ENCODE results near the gene CTAG1A.
"Not testable (repeated sequence)": the region's sequence is repeated elsewhere in the genome, so short reads cannot be mapped to it uniquely, and the experiment has no call there.

Gene CTAG1A

GRCh38 chrX:154603438-154604430, 18.8 kb downstream of the CTAG1A start:
- no peak overlapping the region for H3K23ac ChIP-seq (ENCODE audit: low read length)
- no peaks in the 10 kb centered on the region for H3K79me1 ChIP-seq (ENCODE audit: low read length)
- no peaks in the 10 kb centered on the region for H3K27me3 ChIP-seq (ENCODE audit: insufficient read depth, low read length, poor library complexity)
- no peak overlapping the region for H3K4ac ChIP-seq (ENCODE audit: low read depth, low read length)
- H2BK15ac ChIP-seq (replicated peaks; ENCODE audit: low read depth), result no peak overlapping the region
- H3K4me3 ChIP-seq (ENCODE audit: low read length), result no peak overlapping the region
- no peak overlapping the region for H2AK5ac ChIP-seq (ENCODE audit: low read length)
- no peaks in the 10 kb centered on the region for H3K4me1 ChIP-seq (ENCODE audit: control insufficient read depth, low read depth, low read length)
- H3K56ac ChIP-seq (ENCODE audit: low read length), result no peak overlapping the region
- H2BK120ac ChIP-seq (ENCODE audit: low read depth, low read length), result no peak overlapping the region
- H2BK5ac ChIP-seq (ENCODE audit: low read length), result no peak overlapping the region
- WGBS (ENCODE audit: extremely low coverage, insufficient coverage, low lambda C conversion rate), result no CpG with 5 or more reads among the region's 13 CpGs
- H3K4me2 ChIP-seq (ENCODE audit: low read length), result no peak overlapping the region
- no peak overlapping the region for H3K18ac ChIP-seq (ENCODE audit: low read length)
- no peaks in the 10 kb centered on the region for H3K36me3 ChIP-seq (ENCODE audit: control insufficient read depth, insufficient read depth, low read length)
- no peak overlapping the region for H3K27ac ChIP-seq (ENCODE audit: low read depth, low read length)
- no peak overlapping the region for H3K9ac ChIP-seq (ENCODE audit: low read length)
- DNase-seq, result peak; percentile 53
- no peak overlapping the region for H4K5ac ChIP-seq (ENCODE audit: low read length)
- no peaks in the 10 kb centered on the region for H3K79me2 ChIP-seq (ENCODE audit: control insufficient read depth, insufficient read depth, low read length)
- H4K8ac ChIP-seq (ENCODE audit: low read depth, low read length), result no peak overlapping the region

GRCh38 chrX:154605566-154605965, 20.6 kb downstream of the CTAG1A start:
- no peak overlapping the region for H3K4me3 ChIP-seq (ENCODE audit: low read length)
- no peak overlapping the region for H2AK5ac ChIP-seq (ENCODE audit: low read length)
- H3K18ac ChIP-seq (ENCODE audit: low read length), result no peak overlapping the region
- no peak overlapping the region for H4K8ac ChIP-seq (ENCODE audit: low read depth, low read length)
- H2BK5ac ChIP-seq (ENCODE audit: low read length), result no peak overlapping the region
- H3K4me1 ChIP-seq (ENCODE audit: control insufficient read depth, low read depth, low read length), result no peaks in the 10 kb centered on the region
- H3K79me1 ChIP-seq (ENCODE audit: low read length), result no peaks in the 10 kb centered on the region
- H3K9ac ChIP-seq (ENCODE audit: low read length), result no peak overlapping the region
- no peak overlapping the region for H3K56ac ChIP-seq (ENCODE audit: low read length)
- no peaks in the 10 kb centered on the region for H3K36me3 ChIP-seq (ENCODE audit: control insufficient read depth, insufficient read depth, low read length)
- WGBS (ENCODE audit: extremely low coverage, insufficient coverage, low lambda C conversion rate), result no CpG with 5 or more reads among the region's 6 CpGs
- H3K27ac ChIP-seq (ENCODE audit: low read depth, low read length), result no peak overlapping the region
- H3K27me3 ChIP-seq (ENCODE audit: insufficient read depth, low read length, poor library complexity), result no peaks in the 10 kb centered on the region
- no peak overlapping the region for H3K4ac ChIP-seq (ENCODE audit: low read depth, low read length)
- no peak overlapping the region for H3K4me2 ChIP-seq (ENCODE audit: low read length)
- no peak overlapping the region for H2BK120ac ChIP-seq (ENCODE audit: low read depth, low read length)
- no peak overlapping the region for H4K5ac ChIP-seq (ENCODE audit: low read length)
- H3K23ac ChIP-seq (ENCODE audit: low read length), result no peak overlapping the region
- H3K79me2 ChIP-seq (ENCODE audit: control insufficient read depth, insufficient read depth, low read length), result no peaks in the 10 kb centered on the region
- no peak for DNase-seq
- H2BK15ac ChIP-seq (replicated peaks; ENCODE audit: low read depth), result no peak overlapping the region

- no peak overlapping the region for H4K8ac ChIP-seq (ENCODE audit: low read depth, low read length)
- H2BK5ac ChIP-seq (ENCODE audit: low read length), result no peak overlapping the region
- H3K4me1 ChIP-seq (ENCODE audit: control insufficient read depth, low read depth, low read length), result no peaks in the 10 kb centered on the region
- H3K18ac ChIP-seq (ENCODE audit: low read length), result no peak overlapping the region
- H3K4me3 ChIP-seq (ENCODE audit: low read length), result no peak overlapping the region
- H4K5ac ChIP-seq (ENCODE audit: low read length), result no peak overlapping the region
- H3K27me3 ChIP-seq (ENCODE audit: insufficient read depth, low read length, poor library complexity), result no peaks in the 10 kb centered on the region
- no peak overlapping the region for H3K4me2 ChIP-seq (ENCODE audit: low read length)
- DNase-seq, result no peak
- no peaks in the 10 kb centered on the region for H3K79me1 ChIP-seq (ENCODE audit: low read length)
- no peak overlapping the region for H3K27ac ChIP-seq (ENCODE audit: low read depth, low read length)
- H3K23ac ChIP-seq (ENCODE audit: low read length), result no peak overlapping the region
- H3K79me2 ChIP-seq (ENCODE audit: control insufficient read depth, insufficient read depth, low read length), result no peaks in the 10 kb centered on the region
- no peak overlapping the region for H2AK5ac ChIP-seq (ENCODE audit: low read length)
- no peak overlapping the region for H2BK120ac ChIP-seq (ENCODE audit: low read depth, low read length)
- H3K4ac ChIP-seq (ENCODE audit: low read depth, low read length), result no peak overlapping the region
- H3K36me3 ChIP-seq (ENCODE audit: control insufficient read depth, insufficient read depth, low read length), result no peaks in the 10 kb centered on the region
- no peak overlapping the region for H2BK15ac ChIP-seq (replicated peaks; ENCODE audit: low read depth)
- no CpG with 5 or more reads among the region's 6 CpGs for WGBS (ENCODE audit: extremely low coverage, insufficient coverage, low lambda C conversion rate)
- no peak overlapping the region for H3K9ac ChIP-seq (ENCODE audit: low read length)
- H3K56ac ChIP-seq (ENCODE audit: low read length), result no peak overlapping the region
Measured at GRCh38 chrX:154607370-154607769, 22.4 kb downstream of the CTAG1A start.

- WGBS (ENCODE audit: extremely low coverage, insufficient coverage, low lambda C conversion rate), result no CpG with 5 or more reads among the region's 11 CpGs
- not testable (repeated sequence) for DNase-seq
Measured at GRCh38 chrX:154607976-154608375, 23.0 kb downstream of the CTAG1A start.

GRCh38 chrX:154608823-154609222, 23.9 kb downstream of the CTAG1A start:
- not testable (repeated sequence) for H2AK5ac ChIP-seq (ENCODE audit: low read length)
- WGBS (ENCODE audit: extremely low coverage, insufficient coverage, low lambda C conversion rate), result no CpG with 5 or more reads among the region's 12 CpGs

More at GRCh38 chrX:154607976-154608375, 23.0 kb downstream of the CTAG1A start:
- not testable (repeated sequence) for H3K56ac ChIP-seq (ENCODE audit: low read length); H2BK5ac ChIP-seq (ENCODE audit: low read length); H3K18ac ChIP-seq (ENCODE audit: low read length); H3K79me1 ChIP-seq (ENCODE audit: low read length); H4K5ac ChIP-seq (ENCODE audit: low read length); H2BK15ac ChIP-seq (replicated peaks; ENCODE audit: low read depth); H3K23ac ChIP-seq (ENCODE audit: low read length); H3K4me1 ChIP-seq (ENCODE audit: control insufficient read depth, low read depth, low read length); H4K8ac ChIP-seq (ENCODE audit: low read depth, low read length); H3K4ac ChIP-seq (ENCODE audit: low read depth, low read length); H3K79me2 ChIP-seq (ENCODE audit: control insufficient read depth, insufficient read depth, low read length); H3K4me2 ChIP-seq (ENCODE audit: low read length); H3K36me3 ChIP-seq (ENCODE audit: control insufficient read depth, insufficient read depth, low read length); H3K27me3 ChIP-seq (ENCODE audit: insufficient read depth, low read length, poor library complexity); H2BK120ac ChIP-seq (ENCODE audit: low read depth, low read length); H3K27ac ChIP-seq (ENCODE audit: low read depth, low read length); H3K4me3 ChIP-seq (ENCODE audit: low read length); H3K9ac ChIP-seq (ENCODE audit: low read length); H2AK5ac ChIP-seq (ENCODE audit: low read length)

More at GRCh38 chrX:154608823-154609222, 23.9 kb downstream of the CTAG1A start:
- not testable (repeated sequence) for H3K18ac ChIP-seq (ENCODE audit: low read length); H3K4me1 ChIP-seq (ENCODE audit: control insufficient read depth, low read depth, low read length); H3K79me2 ChIP-seq (ENCODE audit: control insufficient read depth, insufficient read depth, low read length); H2BK120ac ChIP-seq (ENCODE audit: low read depth, low read length); H2BK15ac ChIP-seq (replicated peaks; ENCODE audit: low read depth); H3K4me2 ChIP-seq (ENCODE audit: low read length); H3K9ac ChIP-seq (ENCODE audit: low read length); H3K79me1 ChIP-seq (ENCODE audit: low read length); H3K27ac ChIP-seq (ENCODE audit: low read depth, low read length); H3K56ac ChIP-seq (ENCODE audit: low read length); H2BK5ac ChIP-seq (ENCODE audit: low read length); H3K27me3 ChIP-seq (ENCODE audit: insufficient read depth, low read length, poor library complexity); H4K5ac ChIP-seq (ENCODE audit: low read length); H3K4me3 ChIP-seq (ENCODE audit: low read length); H3K23ac ChIP-seq (ENCODE audit: low read length); H4K8ac ChIP-seq (ENCODE audit: low read depth, low read length); H3K36me3 ChIP-seq (ENCODE audit: control insufficient read depth, insufficient read depth, low read length); DNase-seq; H3K4ac ChIP-seq (ENCODE audit: low read depth, low read length)

Measured in mesendoderm (in vitro differentiated cells).